HCT116 (cell line): ENCODE measurements around the gene CENPM. TPM values are rescaled to one million over a fixed set of nuclear protein-coding genes. Genes with fewer than 3 reads are reported as not detected.

Source experiments
- ATAC-seq: fragments of 200-7000 bp; cut with Tn5 transposase; 2 replicates; pipeline ENCODE4 v1.9.1; 2020; ENCODE audit warnings: mild to moderate bottlenecking, moderate library complexity
- BruUV-seq: library from RNA; stranded (reverse); fragments of 400-500 nt; replicated peaks from 2 replicates; lab custom pipeline; 2021; lab: Mats Ljungman, UMichigan
- CTCF ChIA-PET: fragments of 300-600 bp; sonication (Branson Sonifier 250); formaldehyde crosslinking; loops from one replicate; lab custom pipeline; 2021; ENCODE audit warnings: antibody characterized with exemption; lab: Charles Lee
- POLR2A ChIA-PET: fragments of 300-600, 350-600 bp; sonication (Branson Sonifier 250); formaldehyde crosslinking; loops from one replicate; lab custom pipeline; 2021; ENCODE audit warnings: antibody characterized with exemption; lab: Charles Lee
- RAD21 ChIA-PET, 2 experiments: fragments of 300-600 bp; sonication (Branson Sonifier 250); formaldehyde crosslinking; loops; one replicate each; lab custom pipeline; 2023; ENCODE audit warnings: low total read pairs in 2 of 2; ENCODE audit not compliant: uncharacterized antibody in 2 of 2, unreplicated experiment in 2 of 2, low non-redundant PET in 1 of 2; lab: Charles Lee
- DNase-seq: peaks from one replicate; pipeline ENCODE4 v3.0.0-alpha.2; 2010; ENCODE audit warnings: low read depth, low spot score
- H2AFZ ChIP-seq: fragments of 200-600 bp; shearing (Covaris generic), sonication (generic); 2 replicates; pipeline ENCODE4 v1.6.1; 2017; ENCODE audit warnings: low read depth, mixed run types, mixed read lengths, antibody characterized with exemption, low read length; ENCODE audit not compliant: poor library complexity, severe bottlenecking
- H3K27ac ChIP-seq: 2 replicates; pipeline ENCODE4 v1.5.1; 2012; ENCODE audit warnings: low read depth, low read length
- H3K27me3 ChIP-seq: fragments of 200-600 bp; sonication (generic); 2 replicates; pipeline ENCODE4 v1.6.1; 2016; ENCODE audit warnings: mixed run types, low read length, mixed read lengths; ENCODE audit not compliant: insufficient read depth
- H3K36me3 ChIP-seq, 2 experiments: fragments of 200-500 bp in 1 of 2; fragments of 200-600 bp in 1 of 2; sonication (Bioruptor generic) in 1 of 2; sonication (generic) in 1 of 2; 2 replicates each; pipeline versions ENCODE4 v1.5.1 to v1.6.1; 2014 to 2016; ENCODE audit warnings: low read length in 2 of 2, inconsistent platforms in 1 of 2, mixed read lengths in 1 of 2, mixed run types in 1 of 2; ENCODE audit not compliant: insufficient read depth in 2 of 2, control insufficient read depth in 1 of 2
- H3K4me1 ChIP-seq, 2 experiments: fragments of 200-600 bp in 1 of 2; sonication (generic) in 1 of 2; 2 replicates each; pipeline versions ENCODE4 v1.5.1 to v1.6.1; 2012 to 2017; ENCODE audit warnings: low read length in 2 of 2, inconsistent platforms in 1 of 2, mild to moderate bottlenecking in 1 of 2, mixed read lengths in 1 of 2, mixed run types in 1 of 2, moderate library complexity in 1 of 2; ENCODE audit not compliant: insufficient read depth in 2 of 2, control insufficient read depth in 1 of 2
- H3K4me2 ChIP-seq: fragments of 200-600 bp; sonication (generic); 2 replicates; pipeline ENCODE4 v1.6.1; 2017; ENCODE audit warnings: mixed run types, low read length, mixed read lengths
- H3K4me3 ChIP-seq, 2 experiments: fragments of 200-600 bp in 1 of 2; sonication (generic) in 1 of 2; replicated peaks in 1 of 2; 2 replicates each; pipeline ENCODE4 v1.5.1; 2011 to 2016; ENCODE audit warnings: low read length in 2 of 2, control low read depth in 1 of 2, low read depth in 1 of 2, mild to moderate bottlenecking in 1 of 2, mixed read lengths in 1 of 2, mixed run types in 1 of 2
- H3K79me2 ChIP-seq: fragments of 200-600 bp; sonication (generic); 2 replicates; pipeline ENCODE4 v1.6.1; 2017; ENCODE audit warnings: mild to moderate bottlenecking, mixed run types, low read length, moderate library complexity, mixed read lengths; ENCODE audit not compliant: insufficient read depth
- H3K9ac ChIP-seq: fragments of 200-600 bp; sonication (generic); 2 replicates; pipeline ENCODE4 v1.6.1; 2016; ENCODE audit warnings: low read length, mixed read lengths
- H3K9me2 ChIP-seq: fragments of 200-600 bp; sonication (generic), shearing (Covaris generic); 2 replicates; pipeline ENCODE4 v1.6.1; 2017; ENCODE audit warnings: mixed run types, mild to moderate bottlenecking, moderate library complexity; ENCODE audit not compliant: insufficient read depth
- H3K9me3 ChIP-seq, 2 experiments: fragments of 200-500 bp in 1 of 2; fragments of 200-600 bp in 1 of 2; sonication (Bioruptor generic) in 1 of 2; sonication (generic) in 1 of 2; 2 replicates each; pipeline ENCODE4 v1.6.1; 2014 to 2017; ENCODE audit warnings: low read length in 2 of 2, mixed read lengths in 2 of 2, inconsistent platforms in 1 of 2, low read depth in 1 of 2, mild to moderate bottlenecking in 1 of 2, mixed run types in 1 of 2, moderate library complexity in 1 of 2; ENCODE audit not compliant: control insufficient read depth in 1 of 2, insufficient read depth in 1 of 2
- H4K20me1 ChIP-seq: fragments of 200-600 bp; sonication (generic), shearing (Covaris generic); 2 replicates; pipeline ENCODE4 v1.6.1; 2017; ENCODE audit warnings: mixed run types, mild to moderate bottlenecking, moderate library complexity; ENCODE audit not compliant: insufficient read depth
- CEBPB ChIP-seq: IDR thresholded peaks from 2 replicates; pipeline ENCODE4 v1.6.1; 2012; ENCODE audit warnings: low read depth
- EZH2 ChIP-seq: fragments of 200-600 bp; sonication (generic); IDR thresholded peaks from 2 replicates; pipeline ENCODE4 v1.6.1; 2017; ENCODE audit warnings: antibody characterized with exemption, mixed run types
- EZH2phosphoT487 ChIP-seq: fragments of 200-600 bp; IDR thresholded peaks from 2 replicates; pipeline ENCODE4 v1.6.1; 2018; ENCODE audit warnings: antibody characterized with exemption, borderline replicate concordance
- FOSL1 ChIP-seq: IDR thresholded peaks from 2 replicates; pipeline ENCODE4 v1.6.1; 2012; ENCODE audit warnings: low read depth
- JUND ChIP-seq: IDR thresholded peaks from 2 replicates; pipeline ENCODE4 v1.6.1; 2012
- RAD21 ChIP-seq: IDR thresholded peaks from 2 replicates; pipeline ENCODE4 v1.6.1; 2012; ENCODE audit warnings: low read depth, mild to moderate bottlenecking
- YY1 ChIP-seq: IDR thresholded peaks from 2 replicates; pipeline ENCODE4 v1.6.1; 2011; ENCODE audit warnings: low read length, low read depth, moderate library complexity, mild to moderate bottlenecking; ENCODE audit not compliant: insufficient replicate concordance; ENCODE audit errors: extremely low read depth
- ZBTB33 ChIP-seq: IDR thresholded peaks from 2 replicates; pipeline ENCODE4 v1.6.1; 2011; ENCODE audit warnings: mild to moderate bottlenecking, low read length, moderate library complexity; ENCODE audit not compliant: insufficient replicate concordance; ENCODE audit errors: extremely low read depth
- ZNF274 ChIP-seq: fragments of 200-500 bp; sonication (Bioruptor generic); IDR thresholded peaks from 2 replicates; pipeline ENCODE4 v1.6.1; 2014; ENCODE audit warnings: mild to moderate bottlenecking, low read depth, low read length, inconsistent platforms
- intact Hi-C: fragments of 100-400 bp; cut with micrococcal nuclease; formaldehyde crosslinking; loops from 2 replicates; pipeline ENCODE4 v1.10.0; 2022
- total RNA-seq: library from RNA; stranded (reverse); gene quantifications from one replicate; pipeline ENCODE4 v1.2.1, GENCODE V29; 2021; ENCODE audit not compliant: unreplicated experiment

The CENPM gene
- total RNA-seq, 1 experiment from 2014 or later: 44.7 TPM

GRCh38 chr22:41932353-41932752 is 14.6 kb downstream of the CENPM start:
- Histone ChIP-seq H3K27me3 (no peaks in the 10 kb centered on the region), H3K79me2 (no peaks in the 10 kb centered on the region), H3K9ac (no peak overlapping the region), H3K27ac (no peak overlapping the region)
- DNase-seq: no peak
- TF ChIP-seq YY1 (no peak), FOSL1 (no peak), EZH2 (no peak), RAD21 (no peak)
- TF ChIP-seq, all 23 proteins: peak for 0
- Histone ChIP-seq H3K9me3 (no peaks in the 10 kb centered on the region), H3K4me1 (no peaks in the 10 kb centered on the region), H3K36me3 (peaks cover 0 to 11% of the 10 kb centered on the region in 2 experiments; a peak in 2 of 4 replicates), H3K4me2 (no peak overlapping the region), H3K9me2 (no peaks in the 10 kb centered on the region), H3K4me3 (no peak overlapping the region), H4K20me1 (no peaks in the 10 kb centered on the region), H2AFZ (no peak overlapping the region)
- ATAC-seq: no peak
- ChIA-PET RAD21 (no interaction called here), POLR2A (no interaction called here), CTCF (interaction anchor here (1.7 kb wide), 1 partner anchor 235 kb away, joined by 4 read pairs; no protein-coding TSS in a partner anchor)
- no TSS peak for BruUV-seq
- intact Hi-C loops: no loop called here

GRCh38 chr22:41931701-41932269 is 15.2 kb downstream of the CENPM start:
- no peak for DNase-seq
- Histone ChIP-seq H3K9me3 (no peaks in the 10 kb centered on the region), H2AFZ (no peak overlapping the region), H3K79me2 (no peaks in the 10 kb centered on the region), H3K9me2 (no peaks in the 10 kb centered on the region), H3K4me1 (no peaks in the 10 kb centered on the region), H3K36me3 (peaks cover 0 to 7% of the 10 kb centered on the region in 2 experiments; a peak in 2 of 4 replicates), H3K4me3 (no peak overlapping the region), H4K20me1 (no peaks in the 10 kb centered on the region), H3K27ac (no peak overlapping the region), H3K27me3 (no peaks in the 10 kb centered on the region), H3K4me2 (no peak overlapping the region), H3K9ac (no peak overlapping the region)
- ChIA-PET CTCF (interaction anchor here (1.7 kb wide), 1 partner anchor 235 kb away, joined by 4 read pairs; no protein-coding TSS in a partner anchor), POLR2A (no interaction called here), RAD21 (no interaction called here)
- ATAC-seq: no peak
- intact Hi-C loops: no loop called here
- TF ChIP-seq RAD21: no peak
- TF ChIP-seq ZNF274: no peak
- TF ChIP-seq YY1: no peak
- no peak for TF ChIP-seq JUND
- no peak for TF ChIP-seq EZH2
- no peak for TF ChIP-seq ZBTB33
- TF ChIP-seq FOSL1: no peak
- TF ChIP-seq EZH2phosphoT487: no peak
- no peak for TF ChIP-seq CEBPB
- BruUV-seq: no TSS peak
